ENCODE results near the gene GBGT1.

GRCh38 chr9:133127340-133127981 lies 36.3 kb downstream of the GBGT1 start:
- TF ChIP-seq, protein P1, sequence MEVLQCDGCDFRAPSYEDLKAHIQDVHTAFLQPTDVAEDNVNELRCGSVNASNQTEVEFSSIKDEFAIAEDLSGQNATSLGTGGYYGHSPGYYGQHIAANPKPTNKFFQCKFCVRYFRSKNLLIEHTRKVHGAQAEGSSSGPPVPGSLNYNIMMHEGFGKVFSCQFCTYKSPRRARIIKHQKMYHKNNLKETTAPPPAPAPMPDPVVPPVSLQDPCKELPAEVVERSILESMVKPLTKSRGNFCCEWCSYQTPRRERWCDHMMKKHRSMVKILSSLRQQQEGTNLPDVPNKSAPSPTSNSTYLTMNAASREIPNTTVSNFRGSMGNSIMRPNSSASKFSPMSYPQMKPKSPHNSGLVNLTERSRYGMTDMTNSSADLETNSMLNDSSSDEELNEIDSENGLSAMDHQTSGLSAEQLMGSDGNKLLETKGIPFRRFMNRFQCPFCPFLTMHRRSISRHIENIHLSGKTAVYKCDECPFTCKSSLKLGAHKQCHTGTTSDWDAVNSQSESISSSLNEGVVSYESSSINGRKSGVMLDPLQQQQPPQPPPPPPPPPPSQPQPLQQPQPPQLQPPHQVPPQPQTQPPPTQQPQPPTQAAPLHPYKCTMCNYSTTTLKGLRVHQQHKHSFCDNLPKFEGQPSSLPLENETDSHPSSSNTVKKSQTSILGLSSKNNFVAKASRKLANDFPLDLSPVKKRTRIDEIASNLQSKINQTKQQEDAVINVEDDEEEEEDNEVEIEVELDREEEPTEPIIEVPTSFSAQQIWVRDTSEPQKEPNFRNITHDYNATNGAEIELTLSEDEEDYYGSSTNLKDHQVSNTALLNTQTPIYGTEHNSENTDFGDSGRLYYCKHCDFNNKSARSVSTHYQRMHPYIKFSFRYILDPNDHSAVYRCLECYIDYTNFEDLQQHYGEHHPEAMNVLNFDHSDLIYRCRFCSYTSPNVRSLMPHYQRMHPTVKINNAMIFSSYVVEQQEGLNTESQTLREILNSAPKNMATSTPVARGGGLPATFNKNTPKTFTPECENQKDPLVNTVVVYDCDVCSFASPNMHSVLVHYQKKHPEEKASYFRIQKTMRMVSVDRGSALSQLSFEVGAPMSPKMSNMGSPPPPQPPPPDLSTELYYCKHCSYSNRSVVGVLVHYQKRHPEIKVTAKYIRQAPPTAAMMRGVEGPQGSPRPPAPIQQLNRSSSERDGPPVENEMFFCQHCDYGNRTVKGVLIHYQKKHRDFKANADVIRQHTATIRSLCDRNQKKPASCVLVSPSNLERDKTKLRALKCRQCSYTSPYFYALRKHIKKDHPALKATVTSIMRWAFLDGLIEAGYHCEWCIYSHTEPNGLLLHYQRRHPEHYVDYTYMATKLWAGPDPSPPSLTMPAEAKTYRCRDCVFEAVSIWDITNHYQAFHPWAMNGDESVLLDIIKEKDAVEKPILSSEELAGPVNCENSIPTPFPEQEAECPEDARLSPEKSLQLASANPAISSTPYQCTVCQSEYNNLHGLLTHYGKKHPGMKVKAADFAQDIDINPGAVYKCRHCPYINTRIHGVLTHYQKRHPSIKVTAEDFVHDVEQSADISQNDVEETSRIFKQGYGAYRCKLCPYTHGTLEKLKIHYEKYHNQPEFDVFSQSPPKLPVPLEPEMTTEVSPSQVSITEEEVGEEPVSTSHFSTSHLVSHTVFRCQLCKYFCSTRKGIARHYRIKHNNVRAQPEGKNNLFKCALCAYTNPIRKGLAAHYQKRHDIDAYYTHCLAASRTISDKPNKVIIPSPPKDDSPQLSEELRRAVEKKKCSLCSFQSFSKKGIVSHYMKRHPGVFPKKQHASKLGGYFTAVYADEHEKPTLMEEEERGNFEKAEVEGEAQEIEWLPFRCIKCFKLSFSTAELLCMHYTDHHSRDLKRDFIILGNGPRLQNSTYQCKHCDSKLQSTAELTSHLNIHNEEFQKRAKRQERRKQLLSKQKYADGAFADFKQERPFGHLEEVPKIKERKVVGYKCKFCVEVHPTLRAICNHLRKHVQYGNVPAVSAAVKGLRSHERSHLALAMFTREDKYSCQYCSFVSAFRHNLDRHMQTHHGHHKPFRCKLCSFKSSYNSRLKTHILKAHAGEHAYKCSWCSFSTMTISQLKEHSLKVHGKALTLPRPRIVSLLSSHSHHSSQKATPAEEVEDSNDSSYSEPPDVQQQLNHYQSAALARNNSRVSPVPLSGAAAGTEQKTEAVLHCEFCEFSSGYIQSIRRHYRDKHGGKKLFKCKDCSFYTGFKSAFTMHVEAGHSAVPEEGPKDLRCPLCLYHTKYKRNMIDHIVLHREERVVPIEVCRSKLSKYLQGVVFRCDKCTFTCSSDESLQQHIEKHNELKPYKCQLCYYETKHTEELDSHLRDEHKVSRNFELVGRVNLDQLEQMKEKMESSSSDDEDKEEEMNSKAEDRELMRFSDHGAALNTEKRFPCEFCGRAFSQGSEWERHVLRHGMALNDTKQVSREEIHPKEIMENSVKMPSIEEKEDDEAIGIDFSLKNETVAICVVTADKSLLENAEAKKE (CRISPR knock-in tag; IDR thresholded peaks at IDR 0.05): no peak
- TF ChIP-seq POLR2AphosphoS5 (IDR thresholded peaks at IDR 0.05; ENCODE audit: low read depth) (no peak), EZH2phosphoT487 (IDR thresholded peaks at IDR 0.05; ENCODE audit: unreplicated experiment) (no peak), CTCF (conservative IDR thresholded peaks at IDR 0.05; ENCODE audit: low read depth in 2 of 2) (no peak; a peak in 1 of 4 replicates), EZH2 (IDR thresholded peaks at IDR 0.05; ENCODE audit: low read depth, unreplicated experiment) (no peak), ZNF331 (CRISPR knock-in tag; IDR thresholded peaks at IDR 0.05; ENCODE audit: low read depth) (no peak), CREB1 (CRISPR knock-in tag; IDR thresholded peaks at IDR 0.05; ENCODE audit: low read depth) (no peak), ETS1 (IDR thresholded peaks at IDR 0.05) (no peak), NANOG (IDR thresholded peaks at IDR 0.05; ENCODE audit: borderline replicate concordance) (no peak), JUNB (IDR thresholded peaks at IDR 0.05; ENCODE audit: unreplicated experiment) (no peak), STAT1 (IDR thresholded peaks at IDR 0.05; ENCODE audit: unreplicated experiment) (no peak), ZNF114 (CRISPR knock-in tag; IDR thresholded peaks at IDR 0.05) (no peak)
- TF ChIP-seq, protein P2, sequence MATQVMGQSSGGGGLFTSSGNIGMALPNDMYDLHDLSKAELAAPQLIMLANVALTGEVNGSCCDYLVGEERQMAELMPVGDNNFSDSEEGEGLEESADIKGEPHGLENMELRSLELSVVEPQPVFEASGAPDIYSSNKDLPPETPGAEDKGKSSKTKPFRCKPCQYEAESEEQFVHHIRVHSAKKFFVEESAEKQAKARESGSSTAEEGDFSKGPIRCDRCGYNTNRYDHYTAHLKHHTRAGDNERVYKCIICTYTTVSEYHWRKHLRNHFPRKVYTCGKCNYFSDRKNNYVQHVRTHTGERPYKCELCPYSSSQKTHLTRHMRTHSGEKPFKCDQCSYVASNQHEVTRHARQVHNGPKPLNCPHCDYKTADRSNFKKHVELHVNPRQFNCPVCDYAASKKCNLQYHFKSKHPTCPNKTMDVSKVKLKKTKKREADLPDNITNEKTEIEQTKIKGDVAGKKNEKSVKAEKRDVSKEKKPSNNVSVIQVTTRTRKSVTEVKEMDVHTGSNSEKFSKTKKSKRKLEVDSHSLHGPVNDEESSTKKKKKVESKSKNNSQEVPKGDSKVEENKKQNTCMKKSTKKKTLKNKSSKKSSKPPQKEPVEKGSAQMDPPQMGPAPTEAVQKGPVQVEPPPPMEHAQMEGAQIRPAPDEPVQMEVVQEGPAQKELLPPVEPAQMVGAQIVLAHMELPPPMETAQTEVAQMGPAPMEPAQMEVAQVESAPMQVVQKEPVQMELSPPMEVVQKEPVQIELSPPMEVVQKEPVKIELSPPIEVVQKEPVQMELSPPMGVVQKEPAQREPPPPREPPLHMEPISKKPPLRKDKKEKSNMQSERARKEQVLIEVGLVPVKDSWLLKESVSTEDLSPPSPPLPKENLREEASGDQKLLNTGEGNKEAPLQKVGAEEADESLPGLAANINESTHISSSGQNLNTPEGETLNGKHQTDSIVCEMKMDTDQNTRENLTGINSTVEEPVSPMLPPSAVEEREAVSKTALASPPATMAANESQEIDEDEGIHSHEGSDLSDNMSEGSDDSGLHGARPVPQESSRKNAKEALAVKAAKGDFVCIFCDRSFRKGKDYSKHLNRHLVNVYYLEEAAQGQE (IDR thresholded peaks at IDR 0.05; ENCODE audit: unreplicated experiment): no peak

All from GM23338 (cell line).